Stimulated activated CD4-positive, alpha-beta T cell treated with anti-CD3 and anti-CD28 coated beads, Interleukin-2, amount 100 ng/mL, for 4 hours (primary cell): ENCODE results near the gene PFKL.
"Not testable (repeated sequence)": the region's sequence is repeated elsewhere in the genome, so short reads cannot be mapped to it uniquely, and the experiment has no call there.

Source experiments
- DNase-seq: peaks from one replicate; pipeline ENCODE4 v3.0.0-alpha.2; 2020; ENCODE audit warnings: low read depth

The PFKL gene

DNA sequence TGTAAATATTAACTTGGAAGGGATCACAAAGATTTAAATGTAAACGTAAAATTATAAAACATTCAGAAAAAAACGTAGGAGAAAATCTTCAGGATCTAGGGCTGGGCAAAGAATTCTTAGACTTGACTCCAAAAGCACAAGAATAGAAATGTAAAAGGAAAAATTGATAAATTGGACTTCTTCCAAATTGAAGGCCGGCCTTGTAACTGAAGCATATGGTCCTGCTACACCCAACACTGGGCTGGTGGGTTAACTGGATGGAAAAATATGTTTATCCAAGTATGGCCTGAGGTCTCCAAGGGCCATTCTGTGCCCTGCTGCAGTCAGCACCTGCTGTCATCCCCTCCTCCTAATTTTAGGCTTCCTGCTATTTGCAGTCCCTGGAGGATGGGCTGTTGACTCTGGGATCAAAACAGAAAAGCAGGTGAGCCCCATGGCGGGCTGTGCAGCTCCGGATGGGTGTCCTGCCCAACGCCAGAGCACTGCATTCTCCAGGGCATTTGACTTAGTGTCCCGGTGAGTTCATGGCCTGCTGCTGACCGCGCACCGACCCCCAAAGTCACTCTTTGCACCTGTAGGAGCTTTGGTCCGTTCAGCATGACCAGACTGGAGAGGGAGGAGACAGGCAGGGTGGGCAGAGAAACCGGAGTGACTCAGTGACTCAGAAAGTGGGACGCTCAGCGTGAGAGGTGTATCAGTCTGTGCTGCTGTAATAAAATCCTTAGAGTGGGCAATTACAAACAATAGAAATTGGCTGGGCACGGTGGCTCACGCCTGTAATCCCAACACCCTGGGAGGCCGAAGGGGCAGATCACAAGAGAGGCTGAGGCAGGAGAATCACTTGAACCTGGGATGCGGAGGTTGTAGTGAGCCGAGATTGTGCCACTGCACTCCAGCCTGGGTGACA, 20.2 kb upstream of the PFKL start:
- DNase-seq = no peak

DNA sequence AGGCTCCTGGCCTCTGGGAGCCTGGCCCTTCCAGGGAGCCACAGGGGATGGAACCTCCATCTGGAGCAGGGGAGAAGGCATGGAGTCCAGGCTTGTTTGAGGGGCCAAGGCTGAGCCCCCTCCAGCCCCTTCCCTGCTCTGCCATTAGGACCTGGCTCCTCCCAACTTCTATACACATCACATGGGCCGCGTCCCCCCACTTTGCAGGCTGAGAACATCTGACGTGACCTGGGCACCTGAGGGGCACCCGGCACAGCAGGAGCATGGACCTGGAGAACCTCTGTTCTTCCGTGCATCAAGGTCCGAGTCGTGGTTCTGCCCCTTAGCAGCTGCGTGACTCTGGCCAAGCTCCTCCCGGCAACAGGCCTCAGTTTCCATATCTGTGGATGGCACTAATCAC, 18.1 kb upstream of the PFKL start:
- DNase-seq = no peak

DNA sequence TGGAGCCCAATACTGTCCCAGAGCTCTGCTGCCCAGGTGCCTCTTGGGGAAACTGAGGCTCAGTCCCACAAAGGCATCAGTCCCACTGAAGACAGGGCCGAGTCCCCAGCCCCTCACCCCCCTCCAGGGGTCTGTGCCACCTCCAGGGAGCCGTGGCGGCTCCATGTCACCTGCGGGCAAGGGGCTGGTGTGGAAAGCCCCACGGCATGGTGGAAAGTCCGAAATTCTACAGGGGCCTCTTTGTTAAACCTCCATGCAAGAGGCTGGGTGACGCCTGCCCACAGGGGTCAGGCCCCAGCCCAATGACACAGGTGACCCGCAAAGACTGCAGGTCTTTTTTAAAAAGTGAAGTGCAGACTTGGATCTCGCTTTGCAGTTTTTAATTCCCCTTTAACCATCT, 17.5 kb upstream of the PFKL start:
- no peak for DNase-seq

DNA sequence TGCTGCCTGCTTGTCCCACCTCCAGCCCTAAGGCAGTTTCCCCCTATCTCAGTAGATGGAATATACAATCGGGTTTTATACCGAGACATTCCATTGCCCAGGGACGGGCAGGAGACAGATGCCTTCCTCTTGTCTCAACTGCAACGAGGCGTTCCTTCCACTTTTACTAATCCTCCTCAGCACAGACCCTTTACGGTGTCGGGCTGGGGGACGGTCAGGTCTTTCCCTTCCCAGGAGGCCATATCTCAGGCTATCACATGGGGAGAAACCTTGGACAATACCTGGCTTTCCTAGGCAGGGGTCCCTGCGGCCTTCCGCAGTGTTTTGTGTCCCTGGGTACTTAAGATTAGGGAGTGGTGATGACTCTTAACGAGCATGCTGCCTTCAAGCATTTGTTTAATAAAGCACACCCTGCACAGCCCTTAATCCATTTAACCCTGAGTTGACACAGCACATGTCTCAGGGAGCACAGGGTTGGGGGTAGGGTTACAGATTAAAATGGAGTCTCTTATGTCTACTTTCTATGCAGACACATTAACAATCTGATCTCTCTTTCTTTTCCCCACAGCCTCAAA, 16.6 kb upstream of the PFKL start:
- DNase-seq = not testable (repeated sequence)

DNA sequence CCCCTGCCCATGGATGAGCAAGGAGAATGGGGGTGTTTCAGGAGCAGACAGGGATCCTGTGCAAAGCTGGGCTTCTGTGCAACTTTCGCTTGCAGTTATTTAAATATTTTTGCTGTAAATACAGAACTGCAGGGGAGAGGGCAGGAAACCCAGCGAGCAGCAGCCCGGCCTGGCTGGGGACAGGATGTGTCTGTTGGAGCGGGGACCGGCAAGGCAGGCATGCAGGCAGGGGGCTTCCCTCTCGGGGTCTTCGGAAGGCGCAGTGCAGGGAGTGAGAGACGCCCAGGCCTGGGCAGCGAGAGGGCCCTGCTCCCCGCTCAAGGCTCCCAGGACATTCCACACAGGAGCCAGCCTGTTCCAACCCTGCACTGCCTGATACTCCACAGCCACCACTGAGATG, 15.9 kb upstream of the PFKL start:
- no peak for DNase-seq

DNA sequence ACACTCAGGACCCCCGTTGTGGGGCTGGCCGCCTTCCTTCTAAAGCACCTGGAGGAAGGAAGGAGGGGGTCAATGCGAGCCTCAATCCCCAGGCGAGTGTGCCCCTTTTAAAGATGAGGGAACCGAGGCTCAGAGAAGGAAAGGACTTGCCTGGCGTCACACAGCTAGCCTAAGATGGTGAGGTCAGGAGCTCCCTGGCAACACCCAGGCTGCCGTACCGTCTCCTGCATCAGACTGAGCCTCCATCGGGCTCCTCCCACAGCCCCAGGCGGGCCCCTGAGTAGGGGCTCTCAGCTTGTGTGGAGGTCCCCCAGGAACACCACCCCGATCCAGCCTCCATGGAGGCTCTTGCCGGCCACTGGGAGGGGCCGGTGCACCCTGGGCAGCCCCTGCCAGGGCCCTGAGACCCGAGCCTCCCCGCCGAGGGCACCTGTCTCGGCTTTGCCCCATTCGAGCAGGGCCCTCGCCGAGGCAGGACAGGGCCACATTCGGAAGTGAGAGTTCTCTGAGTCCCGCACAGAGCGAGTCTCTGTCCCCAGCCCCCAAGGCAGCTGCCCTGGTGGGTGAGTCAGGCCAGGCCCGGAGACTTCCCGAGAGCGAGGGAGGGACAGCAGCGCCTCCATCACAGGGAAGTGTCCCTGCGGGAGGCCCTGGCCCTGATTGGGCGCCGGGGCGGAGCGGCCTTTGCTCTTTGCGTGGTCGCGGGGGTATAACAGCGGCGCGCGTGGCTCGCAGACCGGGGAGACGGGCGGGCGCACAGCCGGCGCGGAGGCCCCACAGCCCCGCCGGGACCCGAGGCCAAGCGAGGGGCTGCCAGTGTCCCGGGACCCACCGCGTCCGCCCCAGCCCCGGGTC, 14.5 kb upstream of the PFKL start, which contains the start of gene AIRE:
Gene AIRE, plus strand, starts transcription at position 739 of the 855 bp plus-strand sequence. CDS start 131 bp downstream, outside the sequence.
- DNase-seq = no peak

DNA sequence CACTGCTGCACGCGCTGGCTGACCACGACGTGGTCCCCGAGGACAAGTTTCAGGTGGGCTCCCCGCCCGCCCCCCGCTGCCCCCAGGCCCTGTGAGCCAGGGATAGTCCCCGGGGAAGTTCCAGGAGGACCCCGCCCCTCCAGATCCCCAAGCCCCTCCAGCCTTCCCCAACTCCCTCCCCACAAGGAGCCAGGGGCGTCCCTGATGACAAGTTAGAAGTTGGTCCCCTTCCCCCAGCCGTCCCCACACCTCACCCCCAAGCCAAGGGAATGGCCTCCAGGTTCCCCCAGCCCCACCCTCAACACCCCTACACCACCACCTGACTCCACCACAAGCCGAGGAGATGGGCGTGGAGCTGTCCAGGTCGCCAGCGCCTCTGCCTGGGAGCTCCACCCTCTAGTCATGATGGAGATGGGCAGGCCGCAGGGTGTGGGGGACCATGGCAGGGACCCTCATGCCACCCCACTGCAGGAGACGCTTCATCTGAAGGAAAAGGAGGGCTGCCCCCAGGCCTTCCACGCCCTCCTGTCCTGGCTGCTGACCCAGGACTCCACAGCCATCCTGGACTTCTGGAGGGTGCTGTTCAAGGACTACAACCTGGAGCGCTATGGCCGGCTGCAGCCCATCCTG, 13.7 kb upstream of the PFKL start:
- no peak for DNase-seq

DNA sequence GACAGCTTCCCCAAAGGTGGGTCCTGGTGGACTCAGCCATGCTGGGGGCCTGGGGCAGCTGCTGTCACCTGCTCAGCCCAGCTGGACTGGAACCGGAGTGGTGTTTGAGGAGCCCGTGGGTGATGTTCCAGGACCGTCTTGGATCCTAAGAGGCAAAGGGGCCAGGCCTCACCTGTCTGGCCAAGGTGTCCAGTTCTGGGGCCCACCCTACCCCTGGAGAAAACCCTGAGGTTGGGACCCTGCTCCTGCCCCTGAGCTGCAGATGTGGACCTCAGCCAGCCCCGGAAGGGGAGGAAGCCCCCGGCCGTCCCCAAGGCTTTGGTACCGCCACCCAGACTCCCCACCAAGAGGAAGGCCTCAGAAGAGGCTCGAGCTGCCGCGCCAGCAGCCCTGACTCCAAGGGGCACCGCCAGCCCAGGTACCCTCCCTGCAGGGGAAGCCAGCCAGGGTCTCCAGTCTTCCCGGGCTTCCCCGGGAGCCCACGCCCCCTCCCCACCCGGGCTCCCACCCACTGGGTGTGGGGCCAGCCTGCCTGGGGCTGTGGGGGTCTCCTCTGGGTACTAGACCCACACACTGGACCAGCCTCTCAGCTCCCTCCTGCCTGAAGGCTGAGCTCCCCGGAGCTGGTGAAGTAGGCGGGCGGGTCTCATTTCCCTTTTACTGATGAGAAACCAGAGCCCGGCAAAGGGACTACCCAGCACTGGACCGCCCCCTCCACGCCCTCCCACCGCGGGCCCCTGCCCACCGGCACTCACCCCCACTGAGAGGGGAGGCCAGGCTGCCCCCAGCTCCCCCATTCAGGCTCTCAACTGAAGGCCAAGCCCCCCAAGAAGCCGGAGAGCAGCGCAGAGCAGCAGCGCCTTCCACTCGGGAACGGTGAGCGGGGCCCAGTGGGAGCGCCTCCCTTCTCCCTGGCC, 12.9 kb upstream of the PFKL start:
- DNase-seq = no peak

DNA sequence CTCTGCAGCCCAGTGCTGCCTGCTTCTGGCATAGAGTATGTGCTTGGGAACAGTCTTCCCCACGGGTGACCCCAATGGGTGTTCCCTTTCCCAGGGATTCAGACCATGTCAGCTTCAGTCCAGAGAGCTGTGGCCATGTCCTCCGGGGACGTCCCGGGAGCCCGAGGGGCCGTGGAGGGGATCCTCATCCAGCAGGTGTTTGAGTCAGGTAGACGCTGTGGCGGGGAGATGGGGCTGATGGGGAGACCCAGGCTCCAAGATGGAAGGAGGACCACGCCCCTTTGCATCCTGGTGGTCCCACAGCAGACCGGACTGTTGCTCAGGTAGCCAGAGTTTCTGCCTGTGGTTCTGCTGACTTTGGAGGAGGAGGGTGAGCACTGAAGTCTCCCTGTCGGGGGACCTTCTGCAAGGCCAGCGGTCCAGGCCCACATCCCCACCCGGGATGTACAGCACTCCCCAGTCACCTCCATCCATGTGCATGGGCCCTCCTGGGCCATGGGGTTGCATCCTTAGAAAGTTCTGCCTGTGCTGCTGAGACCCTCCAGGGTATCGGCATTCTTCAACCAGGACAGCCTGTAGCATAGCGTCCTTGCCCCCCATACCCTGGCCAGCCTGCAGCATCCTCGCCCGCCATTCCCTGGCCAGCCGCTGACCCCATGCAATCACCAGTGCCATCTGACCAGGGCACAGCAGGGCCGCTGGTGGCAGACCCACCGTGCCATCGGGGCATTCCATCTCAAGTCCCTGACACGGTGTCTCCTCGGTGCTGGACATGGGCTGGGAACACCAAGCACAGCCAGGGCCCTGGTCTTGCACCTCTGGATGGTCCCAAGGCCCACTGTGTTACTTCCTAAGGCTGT, 11.4 kb upstream of the PFKL start:
- no peak for DNase-seq

DNA sequence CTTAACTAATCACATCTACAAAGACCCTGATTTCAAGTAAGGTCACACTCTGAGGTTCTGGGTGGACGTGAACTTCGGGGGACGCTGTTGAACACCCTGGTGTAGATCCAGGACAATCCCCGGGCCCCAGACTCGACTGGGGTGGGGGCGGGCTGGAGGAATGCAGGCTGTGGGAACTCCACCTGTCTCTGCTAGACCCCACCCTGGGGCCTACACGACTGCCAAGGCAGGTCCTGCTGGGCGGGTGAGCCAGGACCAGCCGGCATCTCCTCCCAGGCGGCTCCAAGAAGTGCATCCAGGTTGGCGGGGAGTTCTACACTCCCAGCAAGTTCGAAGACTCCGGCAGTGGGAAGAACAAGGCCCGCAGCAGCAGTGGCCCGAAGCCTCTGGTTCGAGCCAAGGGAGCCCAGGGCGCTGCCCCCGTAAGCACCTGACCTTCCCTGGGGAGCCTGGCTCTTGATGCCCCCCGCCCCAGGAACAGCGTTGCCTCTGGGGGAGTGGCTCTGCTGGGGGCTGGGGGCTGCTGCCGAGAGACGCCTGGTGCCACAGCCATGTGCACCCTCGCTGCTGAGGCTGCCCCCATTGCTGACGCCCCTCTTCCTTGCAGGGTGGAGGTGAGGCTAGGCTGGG, 10.4 kb upstream of the PFKL start:
- no peak for DNase-seq

DNA sequence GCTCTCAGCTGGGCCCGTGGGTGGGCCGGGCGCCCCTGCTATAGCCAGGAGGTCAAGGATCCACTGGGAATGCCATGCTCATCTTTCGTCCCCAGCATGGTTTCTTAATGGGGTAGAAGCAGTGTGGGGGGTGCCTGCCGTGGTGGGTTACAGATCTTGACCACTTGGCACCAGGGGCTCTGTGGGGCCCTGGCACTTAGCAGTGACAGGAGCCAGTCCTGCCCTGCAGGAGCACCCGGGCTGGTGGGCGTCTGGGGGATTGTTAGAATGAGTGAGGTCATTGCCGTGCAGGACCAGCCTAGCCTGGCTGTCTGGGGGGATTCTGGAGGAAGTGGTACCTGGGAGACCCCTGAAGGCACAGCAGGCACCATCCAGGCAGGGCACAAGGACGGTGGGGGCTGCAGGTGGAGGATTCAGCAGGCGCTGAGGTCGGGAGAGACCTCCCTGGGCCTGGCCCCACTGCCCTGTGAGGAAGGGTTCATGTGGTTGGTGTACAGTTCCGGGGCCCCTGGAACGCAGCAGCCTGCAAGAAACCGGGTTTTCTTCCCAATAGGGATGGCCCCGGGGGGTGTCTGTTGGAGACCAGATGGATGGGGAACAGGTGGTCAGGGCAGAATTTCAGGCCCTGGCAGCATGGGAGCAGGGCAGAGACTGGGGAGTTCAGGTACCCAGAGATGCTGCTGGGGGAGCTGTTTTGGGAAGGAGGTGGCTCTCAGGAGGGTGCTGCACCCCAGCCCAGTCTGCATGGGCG, 9.4 kb upstream of the PFKL start:
- no peak for DNase-seq

DNA sequence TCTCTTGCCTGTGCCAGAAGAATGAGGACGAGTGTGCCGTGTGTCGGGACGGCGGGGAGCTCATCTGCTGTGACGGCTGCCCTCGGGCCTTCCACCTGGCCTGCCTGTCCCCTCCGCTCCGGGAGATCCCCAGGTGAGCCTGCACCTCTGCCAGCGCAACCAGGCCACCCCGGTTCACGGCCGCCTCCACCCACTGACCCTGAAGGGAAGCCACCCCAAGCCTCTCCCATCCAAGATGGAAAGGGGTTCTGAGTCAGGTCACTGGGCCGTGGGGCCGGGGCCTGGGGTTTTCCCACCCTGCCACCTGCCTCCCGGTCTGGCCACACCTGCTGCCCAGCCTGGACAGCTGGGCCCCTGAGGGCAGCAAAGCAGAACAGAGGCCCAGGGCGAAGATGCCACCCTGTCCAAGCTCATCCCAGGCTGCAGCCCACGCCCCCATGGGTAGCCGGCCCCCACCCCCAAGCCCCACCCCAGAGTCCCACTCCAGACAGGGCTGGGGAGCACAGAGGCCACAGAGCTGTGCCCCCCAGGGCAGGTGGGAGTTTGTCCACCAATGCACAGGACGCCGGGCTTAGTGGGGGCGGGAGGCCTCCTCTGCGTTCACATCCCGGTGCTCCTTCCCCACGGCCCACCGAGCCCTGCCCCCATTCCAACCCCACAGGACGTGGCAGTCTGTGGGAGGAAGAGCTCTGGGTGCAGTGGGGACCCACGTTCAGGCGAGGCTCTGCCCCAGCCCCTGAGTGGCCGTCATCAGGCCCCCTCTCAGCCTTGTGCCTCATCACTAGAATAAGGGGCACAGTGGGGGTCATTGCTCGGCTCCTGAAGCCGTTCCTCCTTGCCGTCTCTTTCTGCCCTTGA, 8.5 kb upstream of the PFKL start:
- no peak for DNase-seq

DNA sequence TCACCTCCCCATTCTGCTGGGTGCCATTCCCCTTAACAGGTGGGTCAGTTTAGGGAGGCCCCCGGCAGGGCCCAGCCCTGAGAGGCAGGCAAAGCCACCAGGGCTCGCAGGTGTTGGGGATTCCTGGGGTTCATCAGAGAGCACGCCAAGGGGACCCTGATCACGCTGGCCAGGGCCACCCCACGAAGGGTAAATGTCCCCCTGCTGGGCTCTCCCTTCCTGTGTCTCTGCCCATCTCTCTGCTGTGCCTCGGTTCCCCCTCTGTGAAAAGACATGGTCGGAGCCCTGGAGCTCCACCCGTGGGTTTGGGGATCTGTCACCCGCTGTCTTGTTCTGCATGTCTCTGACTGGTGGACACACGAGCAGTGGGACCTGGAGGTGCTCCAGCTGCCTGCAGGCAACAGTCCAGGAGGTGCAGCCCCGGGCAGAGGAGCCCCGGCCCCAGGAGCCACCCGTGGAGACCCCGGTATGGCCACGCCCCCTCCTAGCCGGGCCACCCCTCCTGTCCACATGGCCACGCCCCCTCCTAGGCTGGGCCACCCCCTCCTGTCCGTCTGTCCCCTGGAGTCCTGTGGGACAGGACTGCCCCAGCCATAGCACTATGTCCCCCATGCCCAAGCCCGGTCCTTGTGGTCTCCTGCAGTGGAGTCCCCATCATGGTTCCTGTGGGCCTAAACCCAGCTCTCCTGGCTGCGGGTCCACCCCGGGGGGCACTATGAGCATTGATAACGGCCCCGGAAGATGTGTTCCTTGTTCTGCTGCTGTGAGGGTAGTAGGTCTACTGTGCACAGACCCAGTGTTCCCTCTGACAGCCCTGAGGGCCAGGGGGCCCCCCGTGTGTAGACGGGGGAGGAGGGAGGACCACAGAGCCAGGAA, 7.7 kb upstream of the PFKL start:
- DNase-seq = no peak

DNA sequence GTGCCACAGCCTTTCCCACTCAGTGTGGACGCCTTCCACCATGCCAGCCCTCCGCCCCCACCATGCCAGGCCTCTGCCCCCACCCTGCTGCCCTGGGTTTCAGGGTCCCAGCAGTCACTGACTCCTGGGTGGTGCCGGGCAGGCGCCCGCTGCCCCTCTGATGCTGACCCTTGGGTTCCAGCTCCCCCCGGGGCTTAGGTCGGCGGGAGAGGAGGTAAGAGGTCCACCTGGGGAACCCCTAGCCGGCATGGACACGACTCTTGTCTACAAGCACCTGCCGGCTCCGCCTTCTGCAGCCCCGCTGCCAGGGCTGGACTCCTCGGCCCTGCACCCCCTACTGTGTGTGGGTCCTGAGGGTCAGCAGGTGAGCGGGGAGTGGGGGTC, 7.0 kb upstream of the PFKL start:
- DNase-seq = no peak

DNA sequence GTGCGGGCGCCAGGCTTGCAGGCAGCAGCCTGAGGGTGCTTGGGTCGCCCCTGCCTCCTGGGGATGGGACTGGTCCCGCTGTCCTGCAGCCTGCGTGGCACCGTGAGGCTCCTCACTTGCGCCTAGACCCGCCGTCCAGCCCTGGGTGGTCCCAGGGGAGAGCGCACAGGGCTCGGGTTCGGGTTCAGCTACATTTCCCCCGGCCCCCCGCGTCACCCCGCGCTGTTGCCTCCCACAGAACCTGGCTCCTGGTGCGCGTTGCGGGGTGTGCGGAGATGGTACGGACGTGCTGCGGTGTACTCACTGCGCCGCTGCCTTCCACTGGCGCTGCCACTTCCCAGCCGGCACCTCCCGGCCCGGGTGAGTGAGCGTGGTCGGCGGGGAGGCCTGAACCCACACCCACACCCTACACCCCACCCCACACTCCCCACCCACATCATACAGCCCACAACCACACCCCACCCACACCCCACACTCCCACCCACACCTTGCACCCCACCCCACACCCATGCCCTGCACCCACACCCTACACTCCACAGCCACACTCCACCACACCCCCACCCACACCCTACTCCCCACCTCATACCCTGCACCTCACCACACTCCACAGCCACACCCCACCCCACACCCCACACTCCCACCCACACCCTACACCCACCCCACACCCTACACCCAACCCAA, 6.2 kb upstream of the PFKL start:
- peak; percentile 36 for DNase-seq

DNA sequence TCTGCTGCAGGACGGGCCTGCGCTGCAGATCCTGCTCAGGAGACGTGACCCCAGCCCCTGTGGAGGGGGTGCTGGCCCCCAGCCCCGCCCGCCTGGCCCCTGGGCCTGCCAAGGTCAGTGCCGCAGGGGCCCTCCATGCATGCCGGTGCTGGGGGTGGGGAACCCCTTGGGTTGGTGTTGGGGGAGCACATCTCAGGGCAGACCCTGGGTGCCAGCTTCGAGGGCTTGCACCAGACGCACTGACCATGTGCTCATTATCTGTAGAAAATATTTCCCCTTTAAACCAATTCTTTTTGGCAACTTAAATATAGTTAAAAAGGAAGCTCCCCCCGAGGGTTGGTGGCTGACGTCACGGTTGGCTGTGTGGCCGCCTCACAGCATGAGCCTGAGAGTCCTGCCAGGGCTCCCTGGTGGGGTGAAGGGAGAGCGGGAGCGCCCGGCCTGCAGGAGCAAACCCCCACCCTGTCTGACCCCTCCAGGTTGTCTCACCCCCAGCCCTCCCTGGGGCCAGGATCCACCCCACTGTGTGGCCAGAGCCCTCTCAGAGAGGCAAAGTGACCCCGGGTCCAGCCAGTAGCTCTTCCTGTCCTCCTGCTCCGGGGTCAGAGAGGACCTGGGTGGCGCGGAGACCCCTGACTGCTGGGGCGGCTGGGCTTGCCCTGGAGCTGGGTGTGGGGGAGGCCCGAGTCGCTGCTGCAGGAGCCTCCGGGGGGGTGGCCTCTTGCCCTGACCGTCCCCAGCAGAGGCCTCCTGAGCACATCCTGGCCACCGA, 5.3 kb upstream of the PFKL start:
- no peak for DNase-seq
